Cardiac muscle cell (in vitro differentiated cells and primary cell): ENCODE data around the gene TMEM163. TPM values are rescaled to one million over a fixed set of nuclear protein-coding genes. Genes with fewer than 3 reads are reported as not detected.
A peak's percentile ranks its signal among the peaks of the same experiment; 100 is the strongest.

Source experiments
- DNase-seq, 2 donors: peaks; one replicate each; pipeline versions ENCODE4 v3.0.0 to v3.0.0-alpha.2; 2010 to 2017; ENCODE audit warnings: low read depth in 1 of 2, low spot score in 1 of 2
- H3K27ac ChIP-seq: fragments of 200-600 bp; sonication (generic); 2 replicates; pipeline ENCODE4 v1.5.1; 2016
- H3K27me3 ChIP-seq: fragments of 200-600 bp; sonication (generic); 2 replicates; pipeline ENCODE4 v1.6.0; 2016; ENCODE audit warnings: control low read depth
- H3K36me3 ChIP-seq: fragments of 200-600 bp; sonication (generic); 2 replicates; pipeline ENCODE4 v1.5.1; 2016; ENCODE audit warnings: control low read depth
- H3K4me1 ChIP-seq: fragments of 200-600 bp; sonication (generic); 2 replicates; pipeline ENCODE4 v1.8.1; 2017; ENCODE audit warnings: low read depth, mild to moderate bottlenecking, mixed run types
- H3K4me3 ChIP-seq: fragments of 200-600 bp; sonication (generic); 2 replicates; pipeline ENCODE4 v1.5.1; 2016; ENCODE audit warnings: mild to moderate bottlenecking
- H3K9me3 ChIP-seq: fragments of 200-600 bp; sonication (generic); 2 replicates; pipeline ENCODE4 v1.5.1; 2017; ENCODE audit warnings: low read depth, mild to moderate bottlenecking, control low read depth
- polyA plus RNA-seq: library from polyadenylated mRNA; unstranded; fragments of >200 nt; fragmentation: Nextera tagmentation; extraction: Ambion mirVana; gene quantifications from 2 replicates; pipeline ENCODE4 v1.2.1, GENCODE V29; 2016
- total RNA-seq: library from RNA; depleted of rRNA; stranded (reverse); fragments of >200 nt; gene quantifications from 2 replicates; pipeline ENCODE4 v1.2.3, GENCODE V29; 2016
- TF ChIP-seq, protein P1 (sequence below): IDR thresholded peaks from 2 replicates; pipeline ENCODE4 v1.5.1; 2012; ENCODE audit warnings: low read depth, mild to moderate bottlenecking, low read length

Gene TMEM163
- total and polyA plus RNA-seq, 2 experiments from 2014 or later = 45.8 to 58.1 TPM

DNA sequence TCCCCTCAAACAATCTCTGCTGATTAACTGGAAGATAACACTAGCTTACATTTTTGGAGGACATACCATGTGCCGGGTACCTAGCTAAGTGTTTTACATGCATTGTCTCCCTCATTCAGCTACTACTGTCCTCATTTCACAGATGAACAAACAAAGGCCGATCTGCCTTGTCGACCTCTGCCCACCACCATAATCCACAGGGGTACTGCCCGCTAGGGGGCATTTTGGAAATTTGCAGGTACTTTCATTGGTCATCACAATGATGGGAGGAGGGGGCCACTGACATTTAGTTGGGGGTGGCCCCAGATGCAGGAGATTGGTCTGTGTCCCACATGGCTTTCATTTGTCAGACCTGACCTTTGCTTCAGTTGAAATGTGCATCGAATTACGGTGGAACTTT lies 3.9 kb upstream of the TMEM163 start:
- no peak for DNase-seq
- Histone ChIP-seq H3K4me3 (no peak overlapping the region), H3K27me3 (peaks cover 39% of the 10 kb centered on the region), H3K36me3 (no peaks in the 10 kb centered on the region), H3K9me3 (no peaks in the 10 kb centered on the region), H3K27ac (no peak overlapping the region), H3K4me1 (peaks cover 3% of the 10 kb centered on the region)
- TF ChIP-seq, protein P1, sequence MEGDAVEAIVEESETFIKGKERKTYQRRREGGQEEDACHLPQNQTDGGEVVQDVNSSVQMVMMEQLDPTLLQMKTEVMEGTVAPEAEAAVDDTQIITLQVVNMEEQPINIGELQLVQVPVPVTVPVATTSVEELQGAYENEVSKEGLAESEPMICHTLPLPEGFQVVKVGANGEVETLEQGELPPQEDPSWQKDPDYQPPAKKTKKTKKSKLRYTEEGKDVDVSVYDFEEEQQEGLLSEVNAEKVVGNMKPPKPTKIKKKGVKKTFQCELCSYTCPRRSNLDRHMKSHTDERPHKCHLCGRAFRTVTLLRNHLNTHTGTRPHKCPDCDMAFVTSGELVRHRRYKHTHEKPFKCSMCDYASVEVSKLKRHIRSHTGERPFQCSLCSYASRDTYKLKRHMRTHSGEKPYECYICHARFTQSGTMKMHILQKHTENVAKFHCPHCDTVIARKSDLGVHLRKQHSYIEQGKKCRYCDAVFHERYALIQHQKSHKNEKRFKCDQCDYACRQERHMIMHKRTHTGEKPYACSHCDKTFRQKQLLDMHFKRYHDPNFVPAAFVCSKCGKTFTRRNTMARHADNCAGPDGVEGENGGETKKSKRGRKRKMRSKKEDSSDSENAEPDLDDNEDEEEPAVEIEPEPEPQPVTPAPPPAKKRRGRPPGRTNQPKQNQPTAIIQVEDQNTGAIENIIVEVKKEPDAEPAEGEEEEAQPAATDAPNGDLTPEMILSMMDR = no peak

DNA sequence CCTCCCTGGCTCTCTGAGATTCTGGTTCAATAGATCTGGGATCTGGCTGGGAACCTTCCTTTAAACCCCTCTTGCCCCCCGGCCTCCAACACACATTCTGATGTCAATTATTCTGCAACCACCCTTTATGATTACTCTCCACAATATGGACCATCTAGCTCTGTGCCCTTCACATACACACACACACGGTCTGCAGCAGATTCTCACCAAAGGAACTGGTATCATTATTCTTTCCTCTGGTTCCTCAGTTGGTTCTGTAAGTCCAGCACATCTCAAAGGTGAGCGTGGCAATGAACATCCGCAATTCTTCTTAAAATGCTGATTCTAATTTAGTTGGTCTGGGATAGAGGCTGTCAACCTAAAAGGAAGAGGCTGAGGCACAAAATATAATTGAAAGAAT lies 2.8 kb upstream of the TMEM163 start:
- Histone ChIP-seq H3K36me3 (no peaks in the 10 kb centered on the region), H3K9me3 (no peaks in the 10 kb centered on the region), H3K27me3 (peaks cover 50% of the 10 kb centered on the region), H3K27ac (no peak overlapping the region), H3K4me1 (peaks cover 10% of the 10 kb centered on the region), H3K4me3 (no peak overlapping the region)
- no peak for DNase-seq
- TF ChIP-seq, protein P1 = no peak

DNA sequence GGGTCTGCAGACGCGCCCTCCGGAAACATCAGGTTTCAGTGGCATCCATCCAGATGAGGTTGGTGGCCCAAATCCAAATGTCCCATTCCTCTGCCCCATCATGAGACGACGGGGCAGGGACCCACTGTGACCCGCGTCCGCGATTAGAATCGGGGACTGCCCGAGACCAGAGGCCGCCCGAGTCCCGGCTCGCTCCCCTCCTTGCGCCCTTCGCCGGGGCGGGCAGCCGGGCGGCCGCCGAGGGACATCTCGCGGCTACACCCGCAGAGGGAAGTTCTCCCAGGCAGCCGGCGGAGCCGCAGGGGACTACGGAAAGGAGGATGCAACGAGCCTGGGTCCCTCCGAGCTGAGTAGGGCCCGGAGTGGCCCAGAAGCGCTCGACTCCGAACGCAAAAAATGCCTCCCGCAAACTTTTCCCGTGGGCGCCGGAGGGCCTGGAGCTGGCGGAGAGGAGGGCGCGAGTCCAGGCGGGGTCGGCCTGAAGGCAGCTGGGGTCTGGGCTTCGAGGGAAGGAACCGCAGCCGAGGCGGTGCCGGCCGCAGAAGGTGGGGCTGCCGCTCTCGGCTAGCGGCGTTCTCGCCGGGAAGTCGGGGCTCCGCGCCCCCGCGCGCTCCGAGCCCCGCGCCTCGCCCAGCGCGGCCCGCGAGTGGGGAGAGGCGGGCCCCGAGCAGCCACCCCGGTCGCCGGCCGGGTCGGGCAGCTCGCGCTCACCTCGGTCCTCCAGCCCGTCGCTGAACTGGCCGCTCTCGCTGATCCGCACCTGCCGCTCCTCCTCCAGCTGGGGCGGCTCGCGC lies 580 bp downstream of the TMEM163 start:
- Histone ChIP-seq H3K9me3 (no peaks in the 10 kb centered on the region), H3K4me1 (peaks cover 14% of the 10 kb centered on the region), H3K4me3 (peak overlapping the region; percentile 80), H3K27ac (no peak overlapping the region), H3K27me3 (peaks cover 77% of the 10 kb centered on the region), H3K36me3 (no peaks in the 10 kb centered on the region)
- TF ChIP-seq, protein P1 = no peak
- DNase-seq = peak; percentile 7 to 45

DNA sequence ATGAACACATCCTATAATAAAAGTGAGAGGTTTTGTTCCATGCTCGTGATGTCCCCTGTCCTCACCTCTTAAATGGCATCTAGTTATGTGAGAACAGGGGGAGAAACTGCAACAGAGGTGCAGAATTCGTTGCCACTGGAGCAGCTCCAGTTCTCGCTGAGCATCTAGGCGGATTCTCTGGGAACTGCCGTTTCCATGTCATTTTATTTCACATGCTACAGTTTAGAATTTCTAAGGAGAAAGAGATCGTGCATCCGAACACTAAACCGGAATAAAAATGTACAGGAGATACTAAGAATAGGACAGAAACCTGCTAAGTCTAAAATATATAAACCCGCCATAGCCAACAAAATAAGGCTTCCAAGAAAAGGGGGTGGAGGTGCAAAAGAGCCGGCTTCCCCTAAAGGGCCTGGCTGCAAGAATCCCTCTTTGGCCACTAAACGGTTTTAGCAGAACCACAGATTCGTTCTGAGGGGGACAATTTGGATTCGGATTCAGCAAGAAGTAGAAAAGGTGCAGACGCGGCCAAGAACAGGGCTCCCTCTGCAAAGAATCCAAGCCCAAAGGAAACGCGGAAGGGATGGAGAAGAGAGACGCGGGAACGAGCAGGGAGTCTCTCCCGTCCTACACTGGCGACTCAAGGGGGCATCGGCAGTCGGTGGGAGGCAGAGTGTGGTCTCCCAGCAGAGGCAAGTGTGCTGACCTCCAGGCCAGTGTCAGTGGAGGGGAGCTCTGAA lies 1.3 kb downstream of the TMEM163 start:
- Histone ChIP-seq H3K27me3 (peaks cover 77% of the 10 kb centered on the region), H3K4me3 (peak overlapping the region; percentile 80)
- peak in 1 of 2 donors; percentile 34 for DNase-seq

DNA sequence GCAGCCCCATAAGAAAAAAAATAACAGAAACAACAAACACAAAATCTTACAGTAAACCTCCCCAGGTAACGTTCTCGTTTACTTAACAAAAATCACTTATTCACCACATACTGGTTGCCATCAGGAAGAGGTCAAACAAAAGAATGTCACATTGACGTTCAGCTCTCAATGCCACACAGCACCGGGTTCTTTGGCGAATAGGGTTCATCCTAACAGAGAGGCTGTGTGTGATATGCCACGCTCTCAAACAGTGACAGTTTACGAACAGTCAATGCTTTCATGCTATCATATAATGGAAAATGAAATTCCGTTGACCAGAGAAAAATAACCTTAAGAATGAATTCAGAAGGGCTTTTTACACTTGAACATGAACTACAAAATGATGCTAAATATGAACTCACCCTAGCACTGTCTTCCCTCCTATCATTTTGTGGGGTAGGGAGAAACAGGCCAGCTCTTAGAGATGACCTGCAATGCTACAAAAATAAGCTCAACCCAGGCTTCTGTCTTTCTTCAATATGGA lies 2.0 kb downstream of the TMEM163 start:
- Histone ChIP-seq H3K36me3 (no peaks in the 10 kb centered on the region), H3K27me3 (peaks cover 72% of the 10 kb centered on the region), H3K4me3 (peak overlapping the region; percentile 80), H3K9me3 (no peaks in the 10 kb centered on the region), H3K27ac (no peak overlapping the region), H3K4me1 (peaks cover 10% of the 10 kb centered on the region)
- no peak for DNase-seq
- TF ChIP-seq, protein P1 = no peak

More for the DNA sequence above, 1.3 kb downstream of the TMEM163 start:
- H3K9me3 ChIP-seq = no peaks in the 10 kb centered on the region
- no peak overlapping the region for H3K27ac ChIP-seq
- no peaks in the 10 kb centered on the region for H3K36me3 ChIP-seq
- peaks cover 14% of the 10 kb centered on the region for H3K4me1 ChIP-seq
- TF ChIP-seq, protein P1 = no peak
